Measurements from ENCODE around the gene C1QBP.

Gene C1QBP

GRCh38 chr17:5419356-5419958 is 19.5 kb downstream of the C1QBP start, which contains the start of gene NUP88:
Gene NUP88 (minus strand): TSS chr17:5419662. CDS start chr17:5419650, 12 bp downstream.
- H3K27ac ChIP-seq: peak within 1 kb of the TSS; percentile 90
- TF ChIP-seq CTCF (conservative IDR thresholded peaks at IDR 0.05): no peak

- H3K27ac ChIP-seq: peak overlapping the region; percentile 90
Observed at GRCh38 chr17:5418858-5419355, 20.0 kb downstream of the C1QBP start.

GRCh38 chr17:5416901-5417300 is 22.1 kb downstream of the C1QBP start:
- TF ChIP-seq CTCF (conservative IDR thresholded peaks at IDR 0.05): no peak
- H3K27ac ChIP-seq: peak overlapping the region; percentile 90; the same call in 1 of the 2 replicates

More at GRCh38 chr17:5418858-5419355, 20.0 kb downstream of the C1QBP start:
- TF ChIP-seq CTCF (conservative IDR thresholded peaks at IDR 0.05): no peak

GRCh38 chr17:5413682-5414081 is 25.3 kb downstream of the C1QBP start:
- no peak overlapping the region for H3K27ac ChIP-seq
- no peak for TF ChIP-seq CTCF (conservative IDR thresholded peaks at IDR 0.05)

GRCh38 chr17:5410594-5411272 is 28.2 kb downstream of the C1QBP start:
- no peak overlapping the region for H3K27ac ChIP-seq
- no peak for TF ChIP-seq CTCF (conservative IDR thresholded peaks at IDR 0.05)

- no peak overlapping the region for H3K27ac ChIP-seq
- no peak for TF ChIP-seq CTCF (conservative IDR thresholded peaks at IDR 0.05)
Observed at GRCh38 chr17:5408186-5408585, 30.8 kb downstream of the C1QBP start.

GRCh38 chr17:5405400-5405799 is 33.6 kb downstream of the C1QBP start:
- TF ChIP-seq CTCF (conservative IDR thresholded peaks at IDR 0.05): no peak
- H3K27ac ChIP-seq: no peak overlapping the region

Measured in VCaP (cell line).